Ramos (cell line): ENCODE data around the gene SLAIN1.
"Not testable (repeated sequence)": the region's sequence is repeated elsewhere in the genome, so short reads cannot be mapped to it uniquely, and the experiment has no call there.

ENCODE experiments used
- in situ Hi-C: fragments of 300-500 bp; cut with MboI; formaldehyde crosslinking; loops from one replicate; pipeline ENCODE4 v1.14.3; 2022; ENCODE audit warnings: low sequenced_read_pairs; ENCODE audit not compliant: unreplicated experiment

Gene SLAIN1

GRCh38 chr13:77697217-77698103 is at the start of gene SLAIN1:
SLAIN1 (plus strand) TSS chr13:77697687; CDS start chr13:77697914, 227 bp downstream.
- in situ Hi-C loops, result no loop called here

- in situ Hi-C loops, result no loop called here
Measured at GRCh38 chr13:77650409-77650808, 47.1 kb upstream of the SLAIN1 start.

- in situ Hi-C loops, result no loop called here
Measured at GRCh38 chr13:77653301-77653700, 44.2 kb upstream of the SLAIN1 start.

- in situ Hi-C loops, result not testable (repeated sequence)
Measured at GRCh38 chr13:77660016-77660415, 37.5 kb upstream of the SLAIN1 start.

- in situ Hi-C loops, result no loop called here
Measured at GRCh38 chr13:77660841-77661250, 36.6 kb upstream of the SLAIN1 start.

GRCh38 chr13:77662301-77662700 is 35.2 kb upstream of the SLAIN1 start:
- in situ Hi-C loops, result not testable (repeated sequence)

GRCh38 chr13:77662831-77663230 is 34.7 kb upstream of the SLAIN1 start:
- in situ Hi-C loops, result not testable (repeated sequence)

GRCh38 chr13:77674852-77675251 is 22.6 kb upstream of the SLAIN1 start:
- in situ Hi-C loops, result no loop called here

GRCh38 chr13:77678691-77679235 is 18.7 kb upstream of the SLAIN1 start:
- in situ Hi-C loops, result no loop called here

GRCh38 chr13:77687799-77688198 is 9.7 kb upstream of the SLAIN1 start:
- in situ Hi-C loops, result no loop called here

- in situ Hi-C loops, result no loop called here
Measured at GRCh38 chr13:77691871-77692270, 5.6 kb upstream of the SLAIN1 start.

- in situ Hi-C loops, result no loop called here
Measured at GRCh38 chr13:77692746-77693448, 4.6 kb upstream of the SLAIN1 start.

GRCh38 chr13:77693449-77693940 is 4.0 kb upstream of the SLAIN1 start:
- in situ Hi-C loops, result no loop called here

- in situ Hi-C loops, result no loop called here
Measured at GRCh38 chr13:77696006-77696878, 1.2 kb upstream of the SLAIN1 start.

GRCh38 chr13:77696879-77697216 is 639 bp upstream of the SLAIN1 start:
- in situ Hi-C loops, result no loop called here

GRCh38 chr13:77698201-77699058 is 943 bp downstream of the SLAIN1 start:
- in situ Hi-C loops, result no loop called here

- in situ Hi-C loops, result no loop called here
Measured at GRCh38 chr13:77699059-77699680, 1.7 kb downstream of the SLAIN1 start.

GRCh38 chr13:77701305-77701704 is 3.8 kb downstream of the SLAIN1 start:
- in situ Hi-C loops, result no loop called here

GRCh38 chr13:77702366-77702765 is 4.9 kb downstream of the SLAIN1 start:
- in situ Hi-C loops, result no loop called here
